SJCRH30 (cell line): Measurements from ENCODE around the gene KCTD21. TPM values are rescaled to one million over a fixed set of nuclear protein-coding genes. Genes with fewer than 3 reads are reported as not detected.
"Not testable (repeated sequence)": the region's sequence is repeated elsewhere in the genome, so short reads cannot be mapped to it uniquely, and the experiment has no call there.

Experiments used
- DNase-seq, 2 experiments: peaks; one replicate each; pipeline ENCODE4 v3.0.0-alpha.2; 2015 to 2020
- H3K27ac ChIP-seq: fragments of 250-450 bp; sonication (Bioruptor Pico); 2 replicates; pipeline ENCODE4 v1.5.1; 2020; ENCODE audit warnings: mild to moderate bottlenecking, moderate library complexity
- H3K27me3 ChIP-seq: fragments of 250-450 bp; sonication (Bioruptor Pico); 2 replicates; pipeline ENCODE4 v1.5.1; 2020; ENCODE audit warnings: mild to moderate bottlenecking, moderate library complexity
- H3K36me3 ChIP-seq: fragments of 250-450 bp; sonication (Bioruptor Pico); 2 replicates; pipeline ENCODE4 v1.5.1; 2020; ENCODE audit warnings: mild to moderate bottlenecking, moderate library complexity
- H3K4me1 ChIP-seq: fragments of 250-450 bp; sonication (Bioruptor Pico); 2 replicates; pipeline ENCODE4 v1.5.1; 2020; ENCODE audit warnings: mild to moderate bottlenecking, moderate library complexity
- H3K4me3 ChIP-seq: fragments of 250-450 bp; sonication (Bioruptor Pico); 2 replicates; pipeline ENCODE4 v1.5.1; 2020; ENCODE audit warnings: mild to moderate bottlenecking, moderate library complexity
- H3K9me3 ChIP-seq: fragments of 250-450 bp; sonication (Bioruptor Pico); replicated peaks from 2 replicates; pipeline ENCODE4 v1.5.1; 2020; ENCODE audit warnings: mild to moderate bottlenecking, moderate library complexity
- total RNA-seq: library from RNA; depleted of rRNA; stranded (reverse); fragments of >200 nt; shearing (Covaris generic); gene quantifications from 2 replicates; pipeline ENCODE4 v1.2.3, GENCODE V29; 2014

The KCTD21 gene
- total RNA-seq, 1 experiment from 2014 or later: 2.2 TPM

DNA sequence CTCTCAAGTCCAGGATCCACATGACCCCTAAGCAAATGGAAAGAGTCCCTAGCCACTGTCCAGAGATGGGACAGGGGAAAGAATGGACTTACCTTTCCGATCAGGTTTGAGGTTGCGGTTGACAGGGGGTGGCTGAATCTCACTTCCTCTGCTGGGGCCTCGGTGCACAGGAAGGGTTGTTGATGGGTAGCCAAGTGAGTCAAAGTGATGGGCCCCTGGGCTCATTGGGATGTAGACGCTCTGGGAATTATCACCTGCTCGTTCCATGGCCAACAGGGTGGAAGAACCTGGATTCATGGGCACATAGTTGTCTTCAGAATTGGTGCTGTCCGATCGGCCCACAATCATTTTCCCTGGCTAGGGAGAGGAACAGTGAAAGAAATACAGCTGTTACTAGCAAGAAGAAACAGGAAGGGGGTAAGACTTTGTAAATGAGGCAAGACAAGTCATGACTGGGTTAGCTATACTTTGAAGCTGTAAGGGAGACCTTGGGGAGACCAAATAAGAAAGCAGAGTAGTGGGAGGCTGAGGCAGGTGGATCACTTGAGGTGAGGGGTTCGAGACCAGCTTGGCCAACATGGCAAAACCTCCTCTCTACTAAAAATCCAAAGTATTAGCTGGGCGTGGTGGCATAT, 35.0 kb upstream of the KCTD21 start:
- H3K4me3 ChIP-seq: no peak overlapping the region
- H3K4me1 ChIP-seq: no peaks in the 10 kb centered on the region
- no peaks in the 10 kb centered on the region for H3K27me3 ChIP-seq
- H3K9me3 ChIP-seq: no peaks in the 10 kb centered on the region
- no peak overlapping the region for H3K27ac ChIP-seq
- no peak for DNase-seq
- H3K36me3 ChIP-seq: no peaks in the 10 kb centered on the region

DNA sequence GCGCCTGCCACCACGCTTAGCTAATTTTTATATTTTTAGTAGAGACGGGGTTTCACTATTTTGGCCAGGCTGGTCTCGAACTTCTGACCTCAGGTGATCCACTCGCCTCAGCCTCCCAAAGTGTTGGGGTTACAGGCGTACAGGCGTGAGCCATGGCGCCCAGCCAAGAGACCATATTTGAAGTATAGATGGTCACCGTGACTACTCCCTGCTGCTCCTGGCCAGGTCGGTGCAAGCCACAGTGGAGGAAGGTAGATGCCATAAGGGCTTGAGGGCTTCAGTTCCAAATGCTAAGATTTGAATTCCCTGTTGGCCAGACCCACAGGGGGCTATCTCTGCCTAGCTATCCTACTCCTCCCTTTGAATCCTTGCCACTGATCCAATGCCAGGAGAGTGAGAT, 34.3 kb upstream of the KCTD21 start:
- DNase-seq, H3K27ac ChIP-seq, H3K36me3 ChIP-seq, H3K9me3 ChIP-seq, H3K27me3 ChIP-seq, H3K4me1 ChIP-seq, H3K4me3 ChIP-seq: not testable (repeated sequence)

DNA sequence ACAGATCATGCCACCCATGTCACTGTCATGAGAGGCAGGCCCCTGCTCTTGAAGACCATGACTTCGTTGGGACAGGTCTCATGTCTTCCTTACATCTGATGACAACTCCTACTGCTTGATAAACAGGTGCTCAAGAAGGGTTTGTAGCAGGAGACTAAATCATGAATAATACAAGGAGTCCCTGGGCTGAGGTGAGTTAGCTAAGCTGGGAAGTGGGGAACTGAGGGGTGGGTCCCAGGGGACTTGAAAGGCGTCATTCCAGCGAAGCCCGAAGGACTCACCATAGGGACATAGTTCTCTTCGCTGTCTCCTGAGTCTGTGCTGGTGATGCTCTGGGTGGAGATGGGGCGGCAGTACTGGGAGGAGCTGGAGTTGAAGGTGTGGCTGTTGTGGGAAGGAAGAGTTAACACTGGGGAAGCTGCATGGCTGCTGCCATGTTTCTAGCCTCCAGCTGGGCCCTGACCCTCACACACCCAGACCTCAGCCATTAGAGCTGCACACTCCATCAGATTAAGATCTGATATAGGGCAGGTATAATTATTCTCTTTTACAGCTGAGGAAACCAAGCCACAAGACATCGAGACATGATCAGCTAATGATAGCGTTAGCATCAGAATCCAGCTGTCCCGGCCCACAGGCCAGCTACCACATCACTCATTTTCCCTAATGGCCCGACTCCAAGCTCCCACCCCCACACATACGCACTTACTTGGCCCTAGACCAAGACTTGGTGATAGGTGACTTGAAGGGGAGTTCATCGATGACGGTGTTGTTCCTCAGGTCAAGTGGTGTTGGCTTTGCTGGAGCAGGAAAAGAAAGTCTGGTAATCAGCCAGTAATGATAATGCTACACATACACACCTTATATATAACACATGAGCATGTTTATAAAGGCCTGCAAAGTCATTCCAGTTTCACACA, 33.2 kb upstream of the KCTD21 start:
- Histone ChIP-seq H3K4me1 (no peaks in the 10 kb centered on the region), H3K9me3 (no peaks in the 10 kb centered on the region), H3K27ac (no peak overlapping the region), H3K27me3 (no peaks in the 10 kb centered on the region), H3K36me3 (no peaks in the 10 kb centered on the region), H3K4me3 (no peak overlapping the region)
- no peak for DNase-seq

DNA sequence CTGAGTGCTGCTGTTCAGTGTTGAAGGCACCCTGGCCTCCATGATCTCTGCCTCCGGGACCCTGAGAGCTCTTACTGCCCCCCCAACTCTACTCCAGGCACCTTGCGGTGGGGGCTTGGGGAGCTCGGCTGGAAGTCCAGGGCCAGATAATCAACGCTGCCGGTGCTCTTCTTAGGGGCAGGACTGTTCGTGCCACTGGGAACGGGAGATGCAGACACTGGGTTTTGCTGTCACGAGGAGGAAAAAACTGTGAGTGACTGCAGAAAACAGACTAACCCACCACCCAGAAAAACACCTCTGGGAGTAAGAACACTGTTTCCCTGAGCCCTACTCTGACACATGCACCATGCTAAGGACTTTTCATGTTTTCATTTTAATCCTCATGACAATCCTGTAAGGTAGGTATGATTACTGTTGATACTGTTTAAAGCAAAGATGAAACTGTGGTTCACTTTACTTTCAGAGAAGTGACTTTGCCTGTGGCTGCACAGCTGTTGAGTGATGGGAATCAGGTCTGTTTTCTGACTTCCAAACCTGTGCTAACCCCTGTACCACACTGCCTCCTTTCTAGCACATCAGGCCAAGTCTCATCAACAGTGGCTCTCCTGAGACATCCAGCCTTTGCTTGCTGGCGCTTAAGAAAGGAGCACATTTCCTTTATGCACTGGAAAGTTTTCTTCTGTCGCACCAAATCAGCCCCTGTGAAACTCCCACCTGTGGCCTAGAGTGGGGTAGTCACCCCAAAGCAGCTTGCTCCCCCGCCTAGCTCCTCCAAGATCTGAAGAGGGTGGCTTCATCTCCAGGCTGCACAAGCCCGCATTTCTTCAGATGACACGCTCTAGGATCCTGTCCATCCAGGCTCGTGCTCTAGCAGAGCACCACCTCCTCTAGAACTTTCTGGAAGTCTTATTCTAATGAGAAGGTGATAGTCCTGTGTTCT, 32.1 kb upstream of the KCTD21 start:
- H3K4me1 ChIP-seq: no peaks in the 10 kb centered on the region
- no peaks in the 10 kb centered on the region for H3K27me3 ChIP-seq
- H3K36me3 ChIP-seq: 0 out of 2 replicates have a peak, but pooled peaks cover 1% of the 10 kb centered on the region
- H3K27ac ChIP-seq: no peak overlapping the region
- no peak overlapping the region for H3K4me3 ChIP-seq
- DNase-seq: no peak
- H3K9me3 ChIP-seq: no peaks in the 10 kb centered on the region

DNA sequence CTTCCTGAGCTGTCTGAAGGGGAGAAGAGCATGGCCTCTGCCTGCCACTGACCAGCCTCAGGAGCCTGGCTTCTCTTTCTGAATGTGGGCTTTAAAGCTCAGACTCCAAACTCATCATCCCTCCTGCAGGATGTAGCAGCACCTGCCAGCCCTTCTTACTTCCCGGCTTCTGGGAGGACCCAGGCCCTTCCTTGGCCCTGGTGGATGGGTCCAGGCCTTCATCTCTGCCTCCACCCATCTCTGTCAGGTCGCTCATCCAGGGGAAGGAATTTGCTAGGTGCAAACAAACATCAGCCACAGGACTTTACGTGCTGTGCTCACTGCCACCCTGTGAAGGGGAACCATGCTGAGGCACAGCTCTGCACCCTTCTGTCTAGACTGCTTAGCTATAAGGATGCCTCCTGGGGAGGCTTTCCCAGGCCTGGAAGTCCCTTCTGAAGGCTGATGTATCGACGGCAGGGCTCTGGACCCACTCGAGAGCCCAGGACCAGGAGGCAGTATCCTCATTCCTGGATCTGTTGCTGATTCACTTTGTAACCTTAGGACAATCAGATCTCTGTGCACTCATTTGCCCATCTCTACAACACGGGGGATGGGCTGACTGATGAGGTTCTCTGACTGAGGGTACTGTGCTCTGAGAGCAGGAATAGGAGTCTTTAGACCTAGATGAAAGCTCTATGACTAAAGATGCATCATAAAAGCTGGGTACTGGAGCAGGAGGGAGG, 31.2 kb upstream of the KCTD21 start:
- DNase-seq: no peak
- no peaks in the 10 kb centered on the region for H3K9me3 ChIP-seq
- no peak overlapping the region for H3K4me3 ChIP-seq
- H3K27ac ChIP-seq: no peak overlapping the region
- no peaks in the 10 kb centered on the region for H3K4me1 ChIP-seq
- no peaks in the 10 kb centered on the region for H3K27me3 ChIP-seq
- 0 out of 2 replicates have a peak, but pooled peaks cover 3% of the 10 kb centered on the region for H3K36me3 ChIP-seq

DNA sequence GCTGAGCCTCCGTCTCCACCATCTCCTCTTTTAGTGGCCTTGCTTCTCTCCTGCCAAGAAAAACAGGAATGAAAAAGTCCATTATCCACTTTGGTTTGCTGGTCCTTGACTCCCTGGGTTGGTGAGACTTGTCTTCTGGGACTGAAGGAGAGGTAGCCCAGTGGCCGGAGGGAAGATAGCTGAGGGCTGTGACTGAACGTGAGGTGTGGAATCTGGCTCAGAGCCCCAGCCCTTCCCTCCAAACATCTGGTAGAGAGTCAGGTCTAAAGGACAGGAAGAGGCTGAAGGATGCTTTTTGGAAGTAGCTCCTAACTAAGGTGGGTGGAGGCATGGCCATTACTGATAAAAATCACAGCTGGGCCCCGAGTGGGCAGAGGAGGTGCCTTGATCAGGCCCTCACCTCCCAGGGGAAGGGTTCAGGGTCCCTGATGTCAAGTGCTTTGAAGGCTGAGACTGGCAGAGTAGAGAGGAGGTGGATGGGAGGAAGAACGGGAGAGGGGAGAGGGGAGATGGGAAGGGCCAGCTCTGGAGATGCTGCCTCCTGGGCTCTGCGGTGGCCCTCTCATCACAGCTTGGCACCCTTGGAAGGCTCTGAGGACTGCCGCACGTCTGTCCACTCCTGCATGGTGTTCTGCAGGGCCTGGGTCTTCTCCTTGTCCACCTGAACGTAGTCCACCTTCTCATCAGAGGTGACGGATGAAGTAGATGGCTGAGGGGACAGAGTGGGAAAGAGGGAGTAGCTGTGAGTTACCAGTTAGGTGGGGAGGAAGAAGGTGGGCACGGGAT, 30.5 kb upstream of the KCTD21 start:
- Histone ChIP-seq H3K36me3 (0 out of 2 replicates have a peak, but pooled peaks cover 3% of the 10 kb centered on the region), H3K4me3 (no peak overlapping the region), H3K4me1 (no peaks in the 10 kb centered on the region), H3K9me3 (no peaks in the 10 kb centered on the region), H3K27me3 (no peaks in the 10 kb centered on the region), H3K27ac (no peak overlapping the region)
- DNase-seq: no peak

DNA sequence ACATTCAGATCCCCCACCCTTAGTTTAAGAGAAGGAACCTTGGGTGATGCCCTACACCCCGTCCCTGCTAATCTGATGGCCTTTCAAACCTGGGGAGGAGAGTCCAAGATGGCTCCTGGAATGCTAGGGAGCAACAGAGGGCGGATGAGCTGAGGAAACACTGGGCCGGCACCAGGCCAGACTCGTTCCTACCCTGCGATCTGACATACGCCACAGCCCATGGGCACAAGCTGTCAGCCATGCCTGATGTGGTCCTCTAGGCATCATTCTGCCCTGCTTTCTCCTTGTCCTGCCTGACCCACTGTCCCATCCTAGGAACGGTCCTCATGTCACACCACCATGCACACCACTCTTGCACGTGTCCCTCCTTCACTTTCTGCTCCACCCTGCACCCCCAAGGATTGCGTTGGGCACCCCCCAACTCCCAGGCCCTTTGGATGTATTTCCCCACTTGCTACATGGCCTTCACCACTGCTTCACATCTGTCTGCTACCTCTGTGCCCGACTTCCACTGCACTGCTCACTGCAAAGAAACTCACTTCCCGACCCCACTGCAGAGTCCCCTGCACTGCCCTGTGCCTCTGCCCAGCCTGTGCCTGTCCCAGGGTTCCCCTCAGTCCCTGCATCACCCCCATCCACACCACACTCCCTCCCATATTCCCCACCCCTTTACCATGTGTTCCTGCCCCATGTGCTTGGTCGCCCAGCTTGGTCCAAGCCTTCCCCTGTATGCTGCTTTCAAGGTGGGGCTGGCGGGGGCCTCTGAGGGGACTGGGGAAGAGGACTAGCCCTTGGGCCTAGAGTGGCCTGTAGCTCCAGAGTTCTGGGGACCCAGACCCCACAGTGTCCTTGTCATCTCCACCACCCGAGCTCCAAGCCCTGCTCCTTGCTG, 29.5 kb upstream of the KCTD21 start:
- Histone ChIP-seq H3K4me1 (no peaks in the 10 kb centered on the region), H3K27ac (no peak overlapping the region), H3K27me3 (no peaks in the 10 kb centered on the region), H3K36me3 (0 out of 2 replicates have a peak, but pooled peaks cover 3% of the 10 kb centered on the region), H3K9me3 (no peaks in the 10 kb centered on the region), H3K4me3 (no peak overlapping the region)
- DNase-seq: no peak

DNA sequence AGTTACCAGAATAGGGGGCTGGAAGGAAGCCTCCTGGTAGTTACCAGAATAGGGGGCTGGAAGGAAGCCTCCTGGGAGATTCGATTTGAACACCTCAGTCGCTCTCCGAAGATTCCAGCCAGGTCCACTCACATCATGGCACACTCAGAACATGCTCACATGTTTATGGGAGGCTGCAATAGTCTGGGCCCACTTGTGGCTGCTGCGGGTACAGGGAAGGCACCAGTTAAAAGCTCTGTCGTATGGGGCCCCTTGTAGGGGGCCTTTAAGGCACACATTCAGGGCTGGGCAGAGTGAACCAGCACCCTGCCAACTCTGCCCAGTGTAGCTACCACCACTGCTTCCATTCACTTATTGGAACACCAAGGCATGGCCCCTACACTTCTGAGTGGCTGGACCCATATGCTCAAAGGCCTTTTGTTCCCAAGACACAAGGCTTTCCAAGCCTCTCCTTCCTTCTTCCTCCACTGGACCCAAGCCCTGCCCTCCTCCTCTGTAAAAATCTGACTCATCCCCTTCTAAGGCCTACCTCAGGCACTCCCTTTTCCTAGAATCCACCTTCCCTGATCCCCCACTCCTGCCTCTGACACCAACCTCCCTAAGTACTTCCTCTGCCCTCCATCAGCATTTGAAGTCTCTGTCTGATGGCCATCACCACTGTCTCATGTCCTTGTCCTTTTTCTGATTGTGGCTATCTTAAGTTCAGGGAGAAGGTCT, 28.3 kb upstream of the KCTD21 start:
- no peak overlapping the region for H3K4me3 ChIP-seq
- no peak for DNase-seq
- no peak overlapping the region for H3K27ac ChIP-seq
- H3K9me3 ChIP-seq: no peaks in the 10 kb centered on the region
- no peaks in the 10 kb centered on the region for H3K27me3 ChIP-seq
- no peaks in the 10 kb centered on the region for H3K4me1 ChIP-seq
- peaks cover 3% of the 10 kb centered on the region; the same call in 1 of the 2 replicates for H3K36me3 ChIP-seq

DNA sequence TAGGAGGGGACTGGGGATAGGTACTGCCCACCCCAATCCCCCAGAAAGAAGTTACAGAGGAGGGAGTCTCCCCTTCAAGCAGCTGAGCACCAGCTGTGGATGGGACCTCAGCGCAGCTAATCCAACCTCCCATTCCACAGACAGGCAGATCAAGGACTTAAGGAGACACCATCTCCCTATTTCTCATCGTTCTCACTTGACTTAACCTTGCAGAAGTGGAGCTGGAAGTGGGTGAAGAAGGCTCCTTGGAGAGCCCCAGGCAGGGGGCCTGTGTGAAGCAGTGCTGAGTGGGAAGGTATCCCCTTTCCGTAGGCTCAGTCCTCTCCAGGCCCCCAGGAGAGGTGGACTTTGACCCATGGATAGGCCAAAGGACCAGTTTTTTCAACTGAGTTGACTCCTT, 27.6 kb upstream of the KCTD21 start:
- Histone ChIP-seq H3K27ac (no peak overlapping the region), H3K4me1 (no peaks in the 10 kb centered on the region), H3K4me3 (no peak overlapping the region), H3K36me3 (peaks cover 3% of the 10 kb centered on the region; the same call in 1 of the 2 replicates), H3K9me3 (no peaks in the 10 kb centered on the region), H3K27me3 (no peaks in the 10 kb centered on the region)
- DNase-seq: no peak

DNA sequence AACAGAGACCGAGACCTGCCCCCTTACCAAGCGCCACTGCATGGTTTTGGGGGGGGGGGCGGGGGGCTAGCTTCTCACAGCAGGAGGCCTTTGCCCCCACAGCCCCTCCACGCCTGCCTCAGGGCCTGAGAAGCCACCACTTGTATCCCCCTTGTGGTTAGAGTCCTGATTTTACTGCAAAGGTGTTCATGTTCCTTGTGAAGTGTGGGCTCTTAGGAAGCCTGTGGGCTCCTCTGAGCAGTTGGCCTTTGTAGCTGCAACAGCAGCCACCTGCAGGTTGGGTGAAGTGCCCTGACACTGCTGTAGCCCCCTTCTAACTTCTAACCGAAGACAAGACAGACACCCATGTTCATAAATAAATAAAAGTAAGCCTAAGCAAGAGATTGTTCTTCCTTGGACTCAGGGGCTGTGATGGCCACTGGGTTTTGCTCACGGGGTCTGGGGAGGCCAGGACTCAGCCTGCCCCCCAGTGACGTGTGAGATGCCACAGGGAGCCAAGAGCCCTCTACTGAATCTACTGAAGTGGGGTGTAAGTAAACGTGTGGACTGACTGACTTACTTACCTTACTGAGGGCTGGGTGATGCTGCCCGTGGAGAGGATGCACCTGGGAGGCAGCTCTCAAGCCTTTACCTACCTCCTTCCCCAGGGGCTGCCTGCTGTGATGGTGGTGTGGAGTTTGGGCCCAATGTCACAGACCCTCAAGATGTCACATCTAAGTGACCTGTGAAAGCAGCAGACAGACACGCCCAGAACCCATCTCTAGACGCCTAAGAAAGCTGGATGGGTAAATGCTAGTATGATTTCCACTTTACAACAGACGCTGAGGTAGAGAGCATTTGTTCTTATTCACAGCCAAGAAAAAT, 26.1 kb upstream of the KCTD21 start:
- DNase-seq: no peak
- Histone ChIP-seq H3K27ac (no peak overlapping the region), H3K27me3 (no peaks in the 10 kb centered on the region), H3K4me1 (no peaks in the 10 kb centered on the region), H3K36me3 (peaks cover 3% of the 10 kb centered on the region; the same call in 1 of the 2 replicates), H3K9me3 (no peaks in the 10 kb centered on the region), H3K4me3 (no peak overlapping the region)

DNA sequence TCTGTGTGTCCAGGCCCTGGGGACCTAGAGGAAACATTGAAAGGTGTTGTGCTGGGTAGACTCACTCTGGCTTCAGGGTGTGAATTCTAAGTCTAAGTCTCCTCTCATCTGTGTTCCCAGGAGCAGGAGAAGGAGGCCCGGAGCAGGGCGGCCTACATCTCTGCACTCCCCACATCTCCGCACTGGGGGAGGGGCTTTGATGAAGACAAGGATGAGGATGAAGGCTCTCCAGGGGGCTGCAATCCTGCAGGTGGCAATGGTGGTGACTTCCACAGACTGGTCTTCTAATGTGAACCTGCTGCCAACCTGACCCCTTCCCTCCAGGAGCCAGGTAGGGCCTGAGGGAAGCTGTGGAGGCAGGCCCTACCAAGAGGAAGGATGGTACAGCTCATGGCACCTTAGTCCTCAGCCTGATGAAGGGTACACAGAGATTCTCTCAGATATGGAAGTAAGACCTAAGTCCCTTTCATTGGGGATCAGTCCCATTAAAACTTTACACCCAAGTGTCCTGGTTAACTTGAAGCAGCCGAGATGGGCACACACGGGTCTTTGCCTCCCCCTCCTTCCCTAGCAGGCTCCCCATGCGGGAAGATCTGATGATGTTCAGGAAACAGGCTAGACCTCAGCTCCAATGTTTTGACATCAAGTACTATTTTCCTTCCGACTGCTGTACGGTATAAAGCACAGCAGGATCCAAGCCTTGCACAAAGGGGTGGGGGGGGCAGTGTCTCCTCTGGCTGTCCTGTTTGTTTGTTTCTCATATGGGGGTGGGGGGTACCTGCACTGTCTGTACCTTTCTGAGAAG, 25.3 kb upstream of the KCTD21 start:
- DNase-seq: no peak
- Histone ChIP-seq H3K36me3 (peaks cover 3% of the 10 kb centered on the region; the same call in 1 of the 2 replicates), H3K27ac (no peak overlapping the region), H3K9me3 (no peaks in the 10 kb centered on the region), H3K27me3 (no peaks in the 10 kb centered on the region), H3K4me1 (no peaks in the 10 kb centered on the region), H3K4me3 (no peak overlapping the region)
